Measurements from ENCODE around the gene ANKS1A. TPM values are rescaled to one million over a fixed set of nuclear protein-coding genes. Genes with fewer than 3 reads are reported as not detected.
A peak's percentile ranks its signal among the peaks of the same experiment; 100 is the strongest.

The ANKS1A gene
- total and polyA plus RNA-seq, 9 donors: 16.0 to 45.0 (median 27.3) TPM

- TF ChIP-seq EP300 (IDR thresholded peaks at IDR 0.05): no peak
- no peak for TF ChIP-seq POLR2A (IDR thresholded peaks at IDR 0.05)
- TF ChIP-seq, protein P1, sequence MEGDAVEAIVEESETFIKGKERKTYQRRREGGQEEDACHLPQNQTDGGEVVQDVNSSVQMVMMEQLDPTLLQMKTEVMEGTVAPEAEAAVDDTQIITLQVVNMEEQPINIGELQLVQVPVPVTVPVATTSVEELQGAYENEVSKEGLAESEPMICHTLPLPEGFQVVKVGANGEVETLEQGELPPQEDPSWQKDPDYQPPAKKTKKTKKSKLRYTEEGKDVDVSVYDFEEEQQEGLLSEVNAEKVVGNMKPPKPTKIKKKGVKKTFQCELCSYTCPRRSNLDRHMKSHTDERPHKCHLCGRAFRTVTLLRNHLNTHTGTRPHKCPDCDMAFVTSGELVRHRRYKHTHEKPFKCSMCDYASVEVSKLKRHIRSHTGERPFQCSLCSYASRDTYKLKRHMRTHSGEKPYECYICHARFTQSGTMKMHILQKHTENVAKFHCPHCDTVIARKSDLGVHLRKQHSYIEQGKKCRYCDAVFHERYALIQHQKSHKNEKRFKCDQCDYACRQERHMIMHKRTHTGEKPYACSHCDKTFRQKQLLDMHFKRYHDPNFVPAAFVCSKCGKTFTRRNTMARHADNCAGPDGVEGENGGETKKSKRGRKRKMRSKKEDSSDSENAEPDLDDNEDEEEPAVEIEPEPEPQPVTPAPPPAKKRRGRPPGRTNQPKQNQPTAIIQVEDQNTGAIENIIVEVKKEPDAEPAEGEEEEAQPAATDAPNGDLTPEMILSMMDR (IDR thresholded peaks at IDR 0.05): no peak
- DNase-seq: peak; percentile 40 to 58 (median 54)
- H3K36me3 ChIP-seq: no peaks in the 10 kb centered on the region
- intact Hi-C loops (cut with DNase I): no loop called here
- peaks cover 22% of the 10 kb centered on the region for H3K4me1 ChIP-seq (ENCODE audit: insufficient read depth)
- WGBS, 3 donors: 1 to 3% (median 3%) methylated on average over 11 of the region's 11 CpGs
- H3K4me3 ChIP-seq: peak overlapping the region; percentile 32
- no peaks in the 10 kb centered on the region for H3K9me3 ChIP-seq
- no peaks in the 10 kb centered on the region for H3K27me3 ChIP-seq
- peak overlapping the region; percentile 72 to 73 for H3K27ac ChIP-seq
Observed at GRCh38 chr6:35016502-35017321, 127.7 kb downstream of the ANKS1A start.

- Histone ChIP-seq H3K27ac (peak overlapping the region; percentile 72 to 73), H3K36me3 (no peaks in the 10 kb centered on the region), H3K4me3 (peak overlapping the region; percentile 32), H3K4me1 (ENCODE audit: insufficient read depth) (peaks cover 22% of the 10 kb centered on the region), H3K27me3 (no peaks in the 10 kb centered on the region), H3K9me3 (no peaks in the 10 kb centered on the region)
- WGBS, 3 donors: 3 to 6% (median 5%) methylated on average over 26 to 28 of the region's 28 CpGs
- intact Hi-C loops (cut with DNase I): no loop called here
- peak; percentile 58 to 74 (median 70) for DNase-seq
- TF ChIP-seq POLR2A (IDR thresholded peaks at IDR 0.05) (no peak), EP300 (IDR thresholded peaks at IDR 0.05) (no peak)
- TF ChIP-seq, protein P1 (IDR thresholded peaks at IDR 0.05): no peak
Observed at GRCh38 chr6:35017411-35018181, 128.5 kb downstream of the ANKS1A start.

GRCh38 chr6:35018182-35018519 lies 129.1 kb downstream of the ANKS1A start:
- intact Hi-C loops (cut with DNase I): no loop called here
- TF ChIP-seq POLR2A (IDR thresholded peaks at IDR 0.05): no peak
- no peak for TF ChIP-seq EP300 (IDR thresholded peaks at IDR 0.05)
- TF ChIP-seq, protein P1 (IDR thresholded peaks at IDR 0.05): no peak
- Histone ChIP-seq H3K27ac (peak overlapping the region; percentile 72 to 73), H3K36me3 (no peaks in the 10 kb centered on the region), H3K4me1 (ENCODE audit: insufficient read depth) (peaks cover 22% of the 10 kb centered on the region), H3K4me3 (peak overlapping the region; percentile 32), H3K9me3 (no peaks in the 10 kb centered on the region), H3K27me3 (no peaks in the 10 kb centered on the region)
- no peak for DNase-seq
- 49 to 64% (median 53%) methylated on average over 3 of the region's 3 CpGs for WGBS, 3 donors

DNA sequence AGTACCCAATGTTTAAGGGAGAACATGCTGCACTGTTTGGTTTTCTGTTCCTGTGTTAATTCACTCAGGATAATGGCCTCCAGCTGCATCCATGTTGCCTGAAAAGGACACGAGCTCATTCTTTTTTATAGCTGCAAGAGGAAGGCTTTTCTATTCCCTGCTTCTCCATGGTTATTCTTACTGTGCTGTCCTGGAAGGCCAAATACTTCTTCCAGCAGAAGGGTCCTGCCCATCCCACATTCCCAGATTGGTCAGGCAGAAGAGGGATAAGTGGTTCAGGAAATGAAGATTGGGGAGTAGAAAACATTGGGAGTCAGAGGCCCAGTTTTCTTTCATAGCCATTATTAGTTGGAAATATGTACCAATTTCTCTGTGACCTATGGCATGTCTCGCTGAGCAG lies 129.7 kb downstream of the ANKS1A start:
- intact Hi-C loops (cut with DNase I): no loop called here
- peaks cover 22% of the 10 kb centered on the region for H3K4me1 ChIP-seq (ENCODE audit: insufficient read depth)

More for the DNA sequence above, 129.7 kb downstream of the ANKS1A start:
- Histone ChIP-seq H3K27ac (no peak overlapping the region), H3K27me3 (no peaks in the 10 kb centered on the region), H3K4me3 (no peak overlapping the region), H3K9me3 (no peaks in the 10 kb centered on the region), H3K36me3 (no peaks in the 10 kb centered on the region)
- 22 to 38% (median 27%) methylated on average over 2 of the region's 2 CpGs for WGBS, 3 donors
- TF ChIP-seq EP300 (IDR thresholded peaks at IDR 0.05): no peak
- no peak for DNase-seq

All from ovary (tissue), 9 donors.